GM23338 (cell line): ENCODE data around the gene RTN4RL1. TPM values are rescaled to one million over a fixed set of nuclear protein-coding genes. Genes with fewer than 3 reads are reported as not detected.

ENCODE experiments used
- ATAC-seq: fragments of 200-7000 bp; cut with Tn5 transposase; 3 replicates; pipeline ENCODE4 v1.9.1; 2020
- DNase-seq: peaks from one replicate; pipeline ENCODE4 v3.0.0-alpha.2; 2015; ENCODE audit warnings: low spot score
- H2AFZ ChIP-seq: fragments of 200-600 bp; sonication (generic); 2 replicates; pipeline ENCODE4 v1.8.0; 2016; ENCODE audit warnings: antibody characterized with exemption, mild to moderate bottlenecking, moderate library complexity
- H3F3A ChIP-seq: fragments of 200-600 bp; sonication (generic); replicated peaks from 2 replicates; pipeline ENCODE4 v1.8.0; 2017; ENCODE audit warnings: antibody characterized with exemption, mixed run types, low read depth
- H3K27ac ChIP-seq: fragments of 200-600 bp; sonication (generic); 2 replicates; pipeline ENCODE4 v1.6.1; 2016; ENCODE audit warnings: low read depth
- H3K27me3 ChIP-seq: fragments of 200-600 bp; sonication (generic); 2 replicates; pipeline ENCODE4 v1.8.0; 2016; ENCODE audit warnings: mild to moderate bottlenecking, mixed run types, moderate library complexity; ENCODE audit not compliant: insufficient read depth
- H3K36me3 ChIP-seq: fragments of 200-600 bp; sonication (generic); 2 replicates; pipeline ENCODE4 v1.8.0; 2016; ENCODE audit warnings: mild to moderate bottlenecking; ENCODE audit not compliant: insufficient read depth
- H3K4me1 ChIP-seq: fragments of 200-600 bp; sonication (generic); 2 replicates; pipeline ENCODE4 v1.8.0; 2016; ENCODE audit warnings: mild to moderate bottlenecking, moderate library complexity; ENCODE audit not compliant: insufficient read depth
- H3K4me2 ChIP-seq: fragments of 200-600 bp; sonication (generic); 2 replicates; pipeline ENCODE4 v1.7.1; 2017; ENCODE audit warnings: mixed run types
- H3K4me3 ChIP-seq: fragments of 200-600 bp; sonication (generic); 2 replicates; pipeline ENCODE4 v1.6.1; 2016; ENCODE audit warnings: mixed run types
- H3K79me2 ChIP-seq: fragments of 200-600 bp; sonication (generic); replicated peaks from 2 replicates; pipeline ENCODE4 v1.8.0; 2017; ENCODE audit warnings: mild to moderate bottlenecking; ENCODE audit not compliant: insufficient read depth
- H3K9me2 ChIP-seq: fragments of 200-600 bp; sonication (generic); 2 replicates; pipeline ENCODE4 v1.8.0; 2017; ENCODE audit not compliant: insufficient read depth
- H4K20me1 ChIP-seq: fragments of 200-600 bp; sonication (generic); replicated peaks from 2 replicates; pipeline ENCODE4 v1.8.0; 2017; ENCODE audit warnings: mild to moderate bottlenecking; ENCODE audit not compliant: insufficient read depth
- H3K27ac Mint-ChIP-seq: 2 replicates; pipeline ENCODE4 v1.8.0; 2020; ENCODE audit warnings: inconsistent platforms, mild to moderate bottlenecking, moderate library complexity, mixed read lengths
- H3K27me3 Mint-ChIP-seq: 3 replicates; pipeline ENCODE4 v1.8.0; 2022; ENCODE audit warnings: low read depth, mild to moderate bottlenecking, moderate library complexity, mixed read lengths, inconsistent platforms; ENCODE audit not compliant: insufficient read depth, poor library complexity
- H3K36me3 Mint-ChIP-seq: 3 replicates; pipeline ENCODE4 v1.8.0; 2021; ENCODE audit warnings: low read depth, mild to moderate bottlenecking, inconsistent platforms, moderate library complexity, mixed read lengths
- H3K4me1 Mint-ChIP-seq: 3 replicates; pipeline ENCODE4 v1.8.0; 2020; ENCODE audit warnings: mild to moderate bottlenecking, inconsistent platforms, mixed read lengths
- H3K4me3 Mint-ChIP-seq: 3 replicates; pipeline ENCODE4 v1.8.0; 2021; ENCODE audit warnings: moderate library complexity, mild to moderate bottlenecking, inconsistent platforms, mixed read lengths
- H3K9me3 Mint-ChIP-seq: 3 replicates; pipeline ENCODE4 v1.8.0; 2020; ENCODE audit warnings: moderate library complexity, mild to moderate bottlenecking, inconsistent platforms, mixed read lengths
- CREB1 ChIP-seq: fragments of 250-450 bp; sonication (Bioruptor Pico); IDR thresholded peaks from 2 replicates; pipeline ENCODE4 v1.5.0; 2020; ENCODE audit warnings: low read depth, mild to moderate bottlenecking, moderate library complexity
- CTCF ChIP-seq, 2 experiments: fragments of 200-600 bp in 1 of 2; sonication (generic) in 1 of 2; conservative IDR thresholded peaks; 2 replicates each; pipeline versions ENCODE4 v1.5.1 to v1.6.1; 2016 to 2017; ENCODE audit warnings: antibody characterized with exemption in 2 of 2, low read depth in 2 of 2, mild to moderate bottlenecking in 2 of 2, moderate library complexity in 1 of 2
- ETS1 ChIP-seq: IDR thresholded peaks from 2 replicates; pipeline ENCODE4 v1.6.1; 2016; ENCODE audit warnings: antibody characterized with exemption
- EZH2phosphoT487 ChIP-seq: fragments of 200-600 bp; sonication (generic); IDR thresholded peaks from one replicate; pipeline ENCODE4 v1.8.1; 2018; ENCODE audit warnings: antibody characterized with exemption; ENCODE audit not compliant: unreplicated experiment
- JUNB ChIP-seq: IDR thresholded peaks from one replicate; pipeline ENCODE4 v1.6.1; 2016; ENCODE audit warnings: antibody characterized with exemption; ENCODE audit not compliant: unreplicated experiment
- NANOG ChIP-seq: IDR thresholded peaks from 2 replicates; pipeline ENCODE4 v1.6.1; 2016; ENCODE audit warnings: antibody characterized with exemption, borderline replicate concordance
- POLR2AphosphoS5 ChIP-seq: IDR thresholded peaks from 2 replicates; pipeline ENCODE4 v1.6.1; 2016; ENCODE audit warnings: antibody characterized with exemption, low read depth
- STAT1 ChIP-seq: IDR thresholded peaks from one replicate; pipeline ENCODE4 v1.6.1; 2016; ENCODE audit warnings: antibody characterized with exemption; ENCODE audit not compliant: unreplicated experiment
- ZNF462 ChIP-seq: fragments of 250-450 bp; sonication (Bioruptor Pico); IDR thresholded peaks from 2 replicates; pipeline ENCODE4 v1.5.0; 2020; ENCODE audit warnings: mild to moderate bottlenecking, moderate library complexity
- polyA plus RNA-seq: library from polyadenylated mRNA; unstranded; fragments of >200 nt; fragmentation: Nextera tagmentation; extraction: Ambion mirVana; gene quantifications from 2 replicates; pipeline ENCODE4 v1.2.1, GENCODE V29; 2016
- total RNA-seq: library from RNA; depleted of rRNA; stranded (reverse); fragments of >200 nt; shearing (Covaris generic); gene quantifications from 2 replicates; pipeline ENCODE4 v1.2.3, GENCODE V29; 2014

Gene RTN4RL1
- total and polyA plus RNA-seq, 2 experiments from 2014 or later = 0.17 TPM; not detected in 1

GRCh38 chr17:1951920-1952319 lies 73.2 kb downstream of the RTN4RL1 start (continued):
- no peak for TF ChIP-seq ZNF462 (CRISPR knock-in tag)
- no peak for TF ChIP-seq CREB1 (CRISPR knock-in tag)
- TF ChIP-seq EZH2phosphoT487 = no peak
- TF ChIP-seq STAT1 = no peak

GRCh38 chr17:1949754-1950153 lies 75.4 kb downstream of the RTN4RL1 start:
- DNase-seq = no peak
- Mint-ChIP-seq H3K4me1 (peaks cover 8% of the 10 kb centered on the region), H3K27ac (no peak overlapping the region), H3K9me3 (no peaks in the 10 kb centered on the region; the same call in 2 of the 3 replicates), H3K27me3 (peaks cover 25% of the 10 kb centered on the region), H3K4me3 (no peak overlapping the region; the same call in 2 of the 3 replicates), H3K36me3 (no peaks in the 10 kb centered on the region)
- no peaks in the 10 kb centered on the region for H3K27me3 ChIP-seq
- H3K36me3 ChIP-seq = no peaks in the 10 kb centered on the region
- no peaks in the 10 kb centered on the region for H4K20me1 ChIP-seq
- no peaks in the 10 kb centered on the region for H3K4me1 ChIP-seq
- no peak overlapping the region for H2AFZ ChIP-seq
- no peak overlapping the region for H3K4me3 ChIP-seq
- H3F3A ChIP-seq = no peaks in the 10 kb centered on the region
- H3K27ac ChIP-seq = no peak overlapping the region
- H3K79me2 ChIP-seq = no peaks in the 10 kb centered on the region
- H3K9me2 ChIP-seq = no peaks in the 10 kb centered on the region
- H3K4me2 ChIP-seq = no peak overlapping the region
- ATAC-seq = no peak
- TF ChIP-seq CTCF (conservative IDR thresholded peaks at IDR 0.05; ENCODE audit: low read depth in 2 of 2) = no peak
- TF ChIP-seq CREB1 (CRISPR knock-in tag) = no peak
- TF ChIP-seq ETS1 = no peak
- no peak for TF ChIP-seq NANOG
- TF ChIP-seq POLR2AphosphoS5 = no peak
- no peak for TF ChIP-seq JUNB
